GM12878 (cell line): ENCODE data around the gene ACOX1.

Experiments
- BCL11A ChIP-seq: IDR thresholded peaks from 2 replicates; pipeline ENCODE4 v1.6.1; 2011; ENCODE audit warnings: low read depth, low read length
- SMC3 ChIP-seq: IDR thresholded peaks from 2 replicates; pipeline ENCODE4 v1.6.1; 2011; ENCODE audit warnings: low read length, improper control_type of control experiment, borderline replicate concordance
- SREBF1 ChIP-seq: IDR thresholded peaks from 2 replicates; pipeline ENCODE4 v1.6.1; 2012; ENCODE audit warnings: mild to moderate bottlenecking, low read length
- ZBED1 ChIP-seq: IDR thresholded peaks from 2 replicates; pipeline ENCODE4 v1.6.1; 2016; ENCODE audit warnings: borderline replicate concordance
- TF ChIP-seq, protein P1 (sequence below): IDR thresholded peaks from 2 replicates; pipeline ENCODE4 v1.6.1; 2012; ENCODE audit warnings: low read depth, low read length, improper control_type of control experiment
- TF ChIP-seq, protein P2 (sequence below): IDR thresholded peaks from 2 replicates; pipeline ENCODE4 v1.6.1; 2012; ENCODE audit warnings: low read depth, low read length, improper control_type of control experiment
- TF ChIP-seq, protein P3 (sequence below), 3 experiments: IDR thresholded peaks in 2 of 3; conservative IDR thresholded peaks in 1 of 3; 2 replicates each; pipeline ENCODE4 v1.5.1; 2011; ENCODE audit warnings: low read depth in 3 of 3, low read length in 3 of 3, mild to moderate bottlenecking in 3 of 3, control low read depth in 2 of 3, moderate library complexity in 2 of 3, inconsistent platforms in 1 of 3, mixed read lengths in 1 of 3; ENCODE audit not compliant: control insufficient read depth in 2 of 3, insufficient read depth in 1 of 3; ENCODE audit errors: extremely low read depth in 1 of 3

DNA sequence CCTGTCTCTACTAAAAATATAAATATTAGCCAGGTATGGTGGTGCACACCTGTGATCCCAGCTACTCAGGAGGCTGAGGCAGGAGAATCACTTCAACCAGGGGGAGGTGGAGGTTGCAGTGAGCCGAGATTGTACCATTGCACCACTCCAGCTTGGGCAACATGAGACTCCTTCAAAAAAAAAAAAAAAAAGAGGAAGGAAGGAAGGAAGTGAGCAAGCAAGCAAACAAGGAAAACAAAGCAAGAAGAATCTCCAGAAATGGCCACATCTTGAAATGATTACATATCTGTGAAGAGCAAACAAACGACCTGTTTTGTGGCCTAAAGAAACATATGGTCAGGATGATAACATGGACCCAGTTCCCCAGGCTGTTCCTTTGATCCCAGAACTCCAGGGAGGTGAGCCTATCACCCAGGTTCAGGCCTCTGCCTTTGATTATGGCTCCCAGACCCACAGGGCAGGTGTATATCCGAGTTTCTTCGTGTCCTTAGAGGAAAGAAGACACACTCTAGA lies 8.9 kb downstream of the ACOX1 start:
- TF ChIP-seq ZBED1 = no peak
- no peak for TF ChIP-seq BCL11A
- TF ChIP-seq, protein P1, sequence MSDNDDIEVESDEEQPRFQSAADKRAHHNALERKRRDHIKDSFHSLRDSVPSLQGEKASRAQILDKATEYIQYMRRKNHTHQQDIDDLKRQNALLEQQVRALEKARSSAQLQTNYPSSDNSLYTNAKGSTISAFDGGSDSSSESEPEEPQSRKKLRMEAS = no peak
- no peak for TF ChIP-seq SREBF1
- TF ChIP-seq, protein P2, sequence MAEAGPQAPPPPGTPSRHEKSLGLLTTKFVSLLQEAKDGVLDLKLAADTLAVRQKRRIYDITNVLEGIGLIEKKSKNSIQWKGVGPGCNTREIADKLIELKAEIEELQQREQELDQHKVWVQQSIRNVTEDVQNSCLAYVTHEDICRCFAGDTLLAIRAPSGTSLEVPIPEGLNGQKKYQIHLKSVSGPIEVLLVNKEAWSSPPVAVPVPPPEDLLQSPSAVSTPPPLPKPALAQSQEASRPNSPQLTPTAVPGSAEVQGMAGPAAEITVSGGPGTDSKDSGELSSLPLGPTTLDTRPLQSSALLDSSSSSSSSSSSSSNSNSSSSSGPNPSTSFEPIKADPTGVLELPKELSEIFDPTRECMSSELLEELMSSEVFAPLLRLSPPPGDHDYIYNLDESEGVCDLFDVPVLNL = no peak
- no peak for TF ChIP-seq SMC3
- TF ChIP-seq, protein P3, sequence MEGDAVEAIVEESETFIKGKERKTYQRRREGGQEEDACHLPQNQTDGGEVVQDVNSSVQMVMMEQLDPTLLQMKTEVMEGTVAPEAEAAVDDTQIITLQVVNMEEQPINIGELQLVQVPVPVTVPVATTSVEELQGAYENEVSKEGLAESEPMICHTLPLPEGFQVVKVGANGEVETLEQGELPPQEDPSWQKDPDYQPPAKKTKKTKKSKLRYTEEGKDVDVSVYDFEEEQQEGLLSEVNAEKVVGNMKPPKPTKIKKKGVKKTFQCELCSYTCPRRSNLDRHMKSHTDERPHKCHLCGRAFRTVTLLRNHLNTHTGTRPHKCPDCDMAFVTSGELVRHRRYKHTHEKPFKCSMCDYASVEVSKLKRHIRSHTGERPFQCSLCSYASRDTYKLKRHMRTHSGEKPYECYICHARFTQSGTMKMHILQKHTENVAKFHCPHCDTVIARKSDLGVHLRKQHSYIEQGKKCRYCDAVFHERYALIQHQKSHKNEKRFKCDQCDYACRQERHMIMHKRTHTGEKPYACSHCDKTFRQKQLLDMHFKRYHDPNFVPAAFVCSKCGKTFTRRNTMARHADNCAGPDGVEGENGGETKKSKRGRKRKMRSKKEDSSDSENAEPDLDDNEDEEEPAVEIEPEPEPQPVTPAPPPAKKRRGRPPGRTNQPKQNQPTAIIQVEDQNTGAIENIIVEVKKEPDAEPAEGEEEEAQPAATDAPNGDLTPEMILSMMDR (IDR thresholded peaks at IDR 0.05 in 2 of 3, conservative IDR thresholded peaks at IDR 0.05 in 1 of 3; ENCODE audit: control insufficient read depth in 2 of 3, extremely low read depth in 1 of 3, insufficient read depth in 1 of 3, low read depth in 3 of 3, low read length in 3 of 3) = no peak
